Measurements from ENCODE around the gene NR3C2.

NR3C2 gene

GRCh38 chr4:148359769-148360168 is 82.4 kb downstream of the NR3C2 start:
- H2AFZ ChIP-seq (ENCODE audit: low read length): no peak overlapping the region
- H3K36me3 ChIP-seq (replicated peaks; ENCODE audit: insufficient read depth, low read length): no peaks in the 10 kb centered on the region
- H3K9me2 ChIP-seq (replicated peaks; ENCODE audit: insufficient read depth, low read length): no peaks in the 10 kb centered on the region
- H3K9me3 ChIP-seq (replicated peaks; ENCODE audit: insufficient read depth, low read length): no peaks in the 10 kb centered on the region
- peaks cover 9% of the 10 kb centered on the region for H3K4me1 ChIP-seq (ENCODE audit: low read length)
- no peak overlapping the region for H3K4me2 ChIP-seq (ENCODE audit: low read depth, low read length)
- TF ChIP-seq CTCF (IDR thresholded peaks at IDR 0.05; ENCODE audit: low read length) (no peak), EZH2phosphoT487 (IDR thresholded peaks at IDR 0.05; ENCODE audit: low read length) (no peak), EZH2 (optimal IDR thresholded peaks at IDR 0.05; ENCODE audit: low read depth, low read length) (no peak)
- DNase-seq: no peak
- H3F3A ChIP-seq (ENCODE audit: insufficient read depth, low read length): no peaks in the 10 kb centered on the region
- no peak overlapping the region for H3K27ac ChIP-seq (ENCODE audit: low read length)
- no peak overlapping the region for H3K4me3 ChIP-seq (ENCODE audit: low read length)
- no peaks in the 10 kb centered on the region for H3K79me2 ChIP-seq (ENCODE audit: low read length)
- H3K27me3 ChIP-seq (replicated peaks; ENCODE audit: insufficient read depth, low read length): no peaks in the 10 kb centered on the region
- no peak overlapping the region for H3K9ac ChIP-seq (ENCODE audit: low read length)
- no peaks in the 10 kb centered on the region for H4K20me1 ChIP-seq (ENCODE audit: insufficient read depth, low read length)

GRCh38 chr4:148355442-148356123 is 86.6 kb downstream of the NR3C2 start:
- Histone ChIP-seq H4K20me1 (ENCODE audit: insufficient read depth, low read length) (no peaks in the 10 kb centered on the region), H3K9me3 (replicated peaks; ENCODE audit: insufficient read depth, low read length) (no peaks in the 10 kb centered on the region), H2AFZ (ENCODE audit: low read length) (no peak overlapping the region), H3K9me2 (replicated peaks; ENCODE audit: insufficient read depth, low read length) (no peaks in the 10 kb centered on the region), H3F3A (ENCODE audit: insufficient read depth, low read length) (no peaks in the 10 kb centered on the region), H3K36me3 (replicated peaks; ENCODE audit: insufficient read depth, low read length) (no peaks in the 10 kb centered on the region), H3K79me2 (ENCODE audit: low read length) (no peaks in the 10 kb centered on the region), H3K27ac (ENCODE audit: low read length) (peak overlapping the region; percentile 14; the same call in 1 of the 2 replicates), H3K4me3 (ENCODE audit: low read length) (no peak overlapping the region), H3K4me2 (ENCODE audit: low read depth, low read length) (peak overlapping the region; percentile 53; the same call in 1 of the 2 replicates), H3K9ac (ENCODE audit: low read length) (no peak overlapping the region), H3K4me1 (ENCODE audit: low read length) (peaks cover 9% of the 10 kb centered on the region), H3K27me3 (replicated peaks; ENCODE audit: insufficient read depth, low read length) (no peaks in the 10 kb centered on the region)
- TF ChIP-seq EZH2phosphoT487 (IDR thresholded peaks at IDR 0.05; ENCODE audit: low read length) (no peak), CTCF (IDR thresholded peaks at IDR 0.05; ENCODE audit: low read length) (no peak), EZH2 (optimal IDR thresholded peaks at IDR 0.05; ENCODE audit: low read depth, low read length) (no peak)
- DNase-seq: peak; percentile 39

GRCh38 chr4:148354186-148354585 is 88.0 kb downstream of the NR3C2 start:
- Histone ChIP-seq H4K20me1 (ENCODE audit: insufficient read depth, low read length) (no peaks in the 10 kb centered on the region), H3K79me2 (ENCODE audit: low read length) (no peaks in the 10 kb centered on the region), H3K4me2 (ENCODE audit: low read depth, low read length) (no peak overlapping the region), H3K9me2 (replicated peaks; ENCODE audit: insufficient read depth, low read length) (no peaks in the 10 kb centered on the region), H2AFZ (ENCODE audit: low read length) (no peak overlapping the region), H3K9ac (ENCODE audit: low read length) (no peak overlapping the region), H3K27me3 (replicated peaks; ENCODE audit: insufficient read depth, low read length) (no peaks in the 10 kb centered on the region), H3K36me3 (replicated peaks; ENCODE audit: insufficient read depth, low read length) (no peaks in the 10 kb centered on the region), H3K4me3 (ENCODE audit: low read length) (no peak overlapping the region), H3F3A (ENCODE audit: insufficient read depth, low read length) (no peaks in the 10 kb centered on the region), H3K27ac (ENCODE audit: low read length) (no peak overlapping the region), H3K4me1 (ENCODE audit: low read length) (peaks cover 9% of the 10 kb centered on the region), H3K9me3 (replicated peaks; ENCODE audit: insufficient read depth, low read length) (no peaks in the 10 kb centered on the region)
- TF ChIP-seq EZH2phosphoT487 (IDR thresholded peaks at IDR 0.05; ENCODE audit: low read length) (no peak), CTCF (IDR thresholded peaks at IDR 0.05; ENCODE audit: low read length) (no peak), EZH2 (optimal IDR thresholded peaks at IDR 0.05; ENCODE audit: low read depth, low read length) (no peak)
- DNase-seq: no peak
